Stimulated activated CD8-positive, alpha-beta memory T cell treated with anti-CD3 and anti-CD28 coated beads, Interleukin-4, amount 100 ng/mL, for 4 hours (primary cell): Measurements from ENCODE around the gene NAA35.
"Not testable (repeated sequence)": the region's sequence is repeated elsewhere in the genome, so short reads cannot be mapped to it uniquely, and the experiment has no call there.

Experiments used
- DNase-seq, 2 donors: peaks; one replicate each; pipeline ENCODE4 v3.0.0-alpha.2; 2020; ENCODE audit warnings: low read depth in 2 of 2, low spot score in 1 of 2

Gene NAA35

GRCh38 chr9:85940832-85941621 lies at the start of gene NAA35:
Gene NAA35, plus strand, starts transcription at chr9:85941146. Its CDS starts 1,014 bp downstream, at chr9:85942160.
- DNase-seq: peak; percentile 97 to 99

- no peak for DNase-seq
Measured at GRCh38 chr9:85892401-85892800, 48.5 kb upstream of the NAA35 start.

- DNase-seq: no peak
Measured at GRCh38 chr9:85895685-85896084, 45.3 kb upstream of the NAA35 start.

- DNase-seq: no peak
Measured at GRCh38 chr9:85897848-85898247, 43.1 kb upstream of the NAA35 start.

- DNase-seq: no peak
Measured at GRCh38 chr9:85898332-85898731, 42.6 kb upstream of the NAA35 start.

- no peak for DNase-seq
Measured at GRCh38 chr9:85899388-85899787, 41.6 kb upstream of the NAA35 start.

GRCh38 chr9:85900504-85901201 lies 40.3 kb upstream of the NAA35 start:
- peak in 1 of 2 donors; percentile 9 for DNase-seq

- DNase-seq: no peak
Measured at GRCh38 chr9:85904975-85905374, 36.0 kb upstream of the NAA35 start.

- DNase-seq: no peak
Measured at GRCh38 chr9:85905957-85906356, 35.0 kb upstream of the NAA35 start.

- DNase-seq: no peak
Measured at GRCh38 chr9:85909390-85909789, 31.6 kb upstream of the NAA35 start.

GRCh38 chr9:85914108-85914507 lies 26.8 kb upstream of the NAA35 start:
- DNase-seq: no peak

- DNase-seq: no peak
Measured at GRCh38 chr9:85917756-85918155, 23.2 kb upstream of the NAA35 start.

GRCh38 chr9:85925493-85925892 lies 15.5 kb upstream of the NAA35 start:
- no peak for DNase-seq

- DNase-seq: no peak
Measured at GRCh38 chr9:85927076-85927475, 13.9 kb upstream of the NAA35 start.

- DNase-seq: no peak
Measured at GRCh38 chr9:85931495-85931894, 9.5 kb upstream of the NAA35 start.

GRCh38 chr9:85935950-85936349 lies 5.0 kb upstream of the NAA35 start:
- DNase-seq: not testable (repeated sequence)

- DNase-seq: no peak
Measured at GRCh38 chr9:85940275-85940831, 593 bp upstream of the NAA35 start.

- DNase-seq: no peak
Measured at GRCh38 chr9:85941622-85941940, 635 bp downstream of the NAA35 start.

- DNase-seq: no peak
Measured at GRCh38 chr9:85941966-85942912, 1.3 kb downstream of the NAA35 start.

- no peak for DNase-seq
Measured at GRCh38 chr9:85942913-85943709, 2.2 kb downstream of the NAA35 start.
